Activated B cell treated with CpG ODN at 0.5 μM for 24 hours (primary cell): ENCODE data around the gene PSMD3. TPM values are rescaled to one million over a fixed set of nuclear protein-coding genes. Genes with fewer than 3 reads are reported as not detected.
"Not testable (repeated sequence)": the region's sequence is repeated elsewhere in the genome, so short reads cannot be mapped to it uniquely, and the experiment has no call there.

Experiments
- ATAC-seq: fragments of 200-7000 bp; cut with Tn5 transposase; one replicate; pipeline ENCODE4 v1.10.0; 2021; ENCODE audit warnings: low read depth, mild to moderate bottlenecking, moderate library complexity
- CTCF ChIA-PET: fragments of 350-600 bp; sonication (Branson Sonifier 250); formaldehyde crosslinking; loops from one replicate; lab custom pipeline; 2021; ENCODE audit warnings: antibody characterized with exemption; lab: Charles Lee
- POLR2A ChIA-PET: fragments of 350-600 bp; sonication (Branson Sonifier 250); formaldehyde crosslinking; loops from one replicate; lab custom pipeline; 2021; ENCODE audit warnings: antibody characterized with exemption; lab: Charles Lee
- DNase-seq: peaks from one replicate; pipeline ENCODE4 v3.0.0; 2022
- H3K27ac Mint-ChIP-seq: one replicate; pipeline ENCODE4 v1.8.0; 2020; ENCODE audit warnings: mixed read lengths
- H3K27me3 Mint-ChIP-seq: one replicate; pipeline ENCODE4 v1.8.0; 2021; ENCODE audit warnings: mixed read lengths
- H3K36me3 Mint-ChIP-seq: one replicate; pipeline ENCODE4 v1.8.0; 2021; ENCODE audit warnings: low read depth, mixed read lengths
- H3K4me1 Mint-ChIP-seq: one replicate; pipeline ENCODE4 v1.8.0; 2021; ENCODE audit warnings: mixed read lengths
- H3K4me3 Mint-ChIP-seq: one replicate; pipeline ENCODE4 v1.8.0; 2020; ENCODE audit warnings: mild to moderate bottlenecking, mixed read lengths
- H3K9me3 Mint-ChIP-seq: one replicate; pipeline ENCODE4 v1.8.0; 2020; ENCODE audit warnings: mixed read lengths
- CTCF ChIP-seq: fragments of 200-600 bp; IDR thresholded peaks from one replicate; pipeline ENCODE4 v1.8.0; 2022; ENCODE audit warnings: antibody characterized with exemption, mild to moderate bottlenecking
- intact Hi-C: fragments of 100-400 bp; cut with micrococcal nuclease; formaldehyde crosslinking; loops from one replicate; pipeline ENCODE4 v1.15.1; 2024
- total RNA-seq: library from RNA; stranded (reverse); gene quantifications from 2 replicates; pipeline ENCODE4 v1.2.3, GENCODE V29; 2022

PSMD3 gene
- total RNA-seq, 1 donor from 2014 or later, result 127 TPM

GRCh38 chr17:39944393-39944711 is 36.3 kb upstream of the PSMD3 start:
- Mint-ChIP-seq H3K27me3 (no peaks in the 10 kb centered on the region), H3K4me1 (peaks cover 26% of the 10 kb centered on the region), H3K27ac (no peak overlapping the region), H3K36me3 (no peaks in the 10 kb centered on the region), H3K4me3 (no peak overlapping the region), H3K9me3 (no peaks in the 10 kb centered on the region)
- ChIA-PET POLR2A (no interaction called here), CTCF (no interaction called here)
- ATAC-seq (no peak), DNase-seq (no peak)
- TF ChIP-seq CTCF, result no peak
- intact Hi-C loops, result no loop called here

- ChIA-PET POLR2A (no interaction called here), CTCF (no interaction called here)
Measured at GRCh38 chr17:39946551-39947330, 33.9 kb upstream of the PSMD3 start.

GRCh38 chr17:39948489-39948828 is 32.1 kb upstream of the PSMD3 start:
- ATAC-seq, CTCF ChIA-PET, DNase-seq, H3K36me3 Mint-ChIP-seq, intact Hi-C loops, H3K4me3 Mint-ChIP-seq, H3K9me3 Mint-ChIP-seq, POLR2A ChIA-PET, H3K27me3 Mint-ChIP-seq: not testable (repeated sequence)
- peak overlapping the region; percentile 24 for H3K27ac Mint-ChIP-seq
- peaks cover 28% of the 10 kb centered on the region for H3K4me1 Mint-ChIP-seq

More at GRCh38 chr17:39946551-39947330, 33.9 kb upstream of the PSMD3 start:
- no peaks in the 10 kb centered on the region for H3K9me3 Mint-ChIP-seq
- intact Hi-C loops, result no loop called here
- no peaks in the 10 kb centered on the region for H3K36me3 Mint-ChIP-seq
- H3K4me1 Mint-ChIP-seq, result peaks cover 20% of the 10 kb centered on the region
- no peak for DNase-seq
- TF ChIP-seq CTCF, result no peak
- no peaks in the 10 kb centered on the region for H3K27me3 Mint-ChIP-seq
- no peak for ATAC-seq
- H3K4me3 Mint-ChIP-seq, result no peak overlapping the region
- H3K27ac Mint-ChIP-seq, result no peak overlapping the region

- Mint-ChIP-seq H3K4me1 (peaks cover 29% of the 10 kb centered on the region), H3K36me3 (no peaks in the 10 kb centered on the region), H3K27ac (no peak overlapping the region), H3K9me3 (no peaks in the 10 kb centered on the region), H3K4me3 (no peak overlapping the region), H3K27me3 (no peaks in the 10 kb centered on the region)
- intact Hi-C loops, result no loop called here
- DNase-seq (no peak), ATAC-seq (no peak)
- ChIA-PET CTCF (no interaction called here), POLR2A (interaction anchor here (0.6 to 1.3 kb wide), 2 partner anchors 9 to 31 kb away, joined by 4 to 6 read pairs; partner anchors contain the start of gene PSMD3)
- no peak for TF ChIP-seq CTCF
Measured at GRCh38 chr17:39949028-39949427, 31.6 kb upstream of the PSMD3 start.

- intact Hi-C loops, result loop anchor here (5.0 kb wide), 1 partner anchor 264 kb away; the partner anchor contains the start of gene PGAP3
- DNase-seq (no peak), ATAC-seq (no peak)
- CTCF ChIA-PET, result no interaction called here
- Mint-ChIP-seq H3K9me3 (no peaks in the 10 kb centered on the region), H3K4me1 (peaks cover 33% of the 10 kb centered on the region), H3K27ac (no peak overlapping the region), H3K27me3 (no peaks in the 10 kb centered on the region), H3K36me3 (no peaks in the 10 kb centered on the region), H3K4me3 (no peak overlapping the region)
- POLR2A ChIA-PET, result interaction anchor here (1.0 kb wide), 1 partner anchor 29 kb away, joined by 4 read pairs; no protein-coding TSS in a partner anchor
- no peak for TF ChIP-seq CTCF
Measured at GRCh38 chr17:39950871-39951348, 29.7 kb upstream of the PSMD3 start.
